K562 (cell line): Measurements from ENCODE around the gene SP6. TPM values are rescaled to one million over a fixed set of nuclear protein-coding genes. Genes with fewer than 3 reads are reported as not detected.
A peak's percentile ranks its signal among the peaks of the same experiment; 100 is the strongest.

Experiments used
- KDM1A ChIP-seq, 2 experiments: fragments of 450-650 bp; IDR thresholded peaks; 2 replicates each; pipeline ENCODE4 v1.6.1; 2016; ENCODE audit warnings: mild to moderate bottlenecking in 2 of 2
- MTA3 ChIP-seq: fragments of 450-650 bp; formaldehyde crosslinking; IDR thresholded peaks from 2 replicates; pipeline ENCODE4 v1.6.1; 2017; ENCODE audit warnings: mild to moderate bottlenecking, borderline replicate concordance
- NFXL1 ChIP-seq: fragments of 450-650 bp; formaldehyde crosslinking; IDR thresholded peaks from 2 replicates; pipeline ENCODE4 v1.4.0; 2021; ENCODE audit warnings: mild to moderate bottlenecking
- RFX7 ChIP-seq: fragments of 250-450 bp; sonication (Bioruptor Pico); IDR thresholded peaks from 2 replicates; pipeline ENCODE4 v1.5.1; 2021; ENCODE audit warnings: mild to moderate bottlenecking
- SMARCC2 ChIP-seq: fragments of 450-650 bp; IDR thresholded peaks from 2 replicates; pipeline ENCODE4 v1.6.1; 2017; ENCODE audit warnings: antibody characterized with exemption, moderate library complexity, mild to moderate bottlenecking, low read depth
- SRSF7 ChIP-seq: fragments of 200-400 bp; formaldehyde crosslinking; optimal IDR thresholded peaks from 2 replicates; pipeline ENCODE3; 2017; ENCODE audit warnings: mild to moderate bottlenecking, low read depth, low read length
- ZNF584 ChIP-seq: fragments of 200-800 bp; sonication (Bioruptor generic); IDR thresholded peaks from 2 replicates; pipeline ENCODE4 v1.6.1; 2016; ENCODE audit warnings: low read depth, mild to moderate bottlenecking, missing genetic modification characterization, missing compliant biosample characterization
- ZNF695 ChIP-seq: fragments of 450-650 bp; formaldehyde crosslinking; IDR thresholded peaks from 2 replicates; pipeline ENCODE4 v1.4.0; 2020; ENCODE audit warnings: mild to moderate bottlenecking, moderate library complexity
- polyA plus RNA-seq, 8 experiments: library from polyadenylated mRNA; depleted of rRNA in 4 of 8; stranded (reverse) in 5 of 8; unstranded in 3 of 8; fragments of >200 nt; fragmentation: Nextera tagmentation in 2 of 8; fragmentation: Illumina TruSeq in 1 of 8; extraction: Ambion mirVana in 2 of 8; extraction: Trizol in 1 of 8; gene quantifications; 2 replicates each; pipeline versions ENCODE4 v1.2.1 to v1.2.3, GENCODE V29; 2011 to 2014; ENCODE audit warnings: inconsistent platforms in 1 of 8, missing spikeins in 1 of 8
- total RNA-seq, 7 experiments: library from RNA; depleted of rRNA in 6 of 7; stranded (reverse); fragments of >200 nt in 6 of 7; fragmentation: Illumina TruSeq in 2 of 7; extraction: Trizol in 2 of 7; gene quantifications; 2 replicates each; pipeline versions ENCODE4 v1.2.1 to v1.2.3, GENCODE V29; 2011 to 2021; ENCODE audit warnings: low replicate concordance in 1 of 7
- TF ChIP-seq, protein P1 (sequence below): fragments of 250-450 bp; sonication (Bioruptor Pico); IDR thresholded peaks from 2 replicates; pipeline ENCODE4 v1.4.0; 2020
- TF ChIP-seq, protein P2 (sequence below): sonication (generic); formaldehyde crosslinking; IDR thresholded peaks from 2 replicates; pipeline ENCODE4 v1.8.0; 2023; ENCODE audit warnings: mild to moderate bottlenecking, missing genetic modification reagents
- TF ChIP-seq, protein P3 (sequence below): fragments of 250-450 bp; sonication (Bioruptor Pico); IDR thresholded peaks from 2 replicates; pipeline ENCODE4 v1.9.0; 2021; ENCODE audit warnings: mild to moderate bottlenecking, inconsistent platforms
- TF ChIP-seq, protein P4 (sequence below): fragments of 450-650 bp; IDR thresholded peaks from 2 replicates; pipeline ENCODE4 v1.6.1; 2017; ENCODE audit warnings: antibody characterized with exemption, mild to moderate bottlenecking

SP6 gene
- total and polyA plus RNA-seq, 9 of the 15 experiments (the other 6 are each of a cell fraction or from before 2014, with no cell fraction given) = 0.11 to 7.9 (median 2.2) TPM

DNA sequence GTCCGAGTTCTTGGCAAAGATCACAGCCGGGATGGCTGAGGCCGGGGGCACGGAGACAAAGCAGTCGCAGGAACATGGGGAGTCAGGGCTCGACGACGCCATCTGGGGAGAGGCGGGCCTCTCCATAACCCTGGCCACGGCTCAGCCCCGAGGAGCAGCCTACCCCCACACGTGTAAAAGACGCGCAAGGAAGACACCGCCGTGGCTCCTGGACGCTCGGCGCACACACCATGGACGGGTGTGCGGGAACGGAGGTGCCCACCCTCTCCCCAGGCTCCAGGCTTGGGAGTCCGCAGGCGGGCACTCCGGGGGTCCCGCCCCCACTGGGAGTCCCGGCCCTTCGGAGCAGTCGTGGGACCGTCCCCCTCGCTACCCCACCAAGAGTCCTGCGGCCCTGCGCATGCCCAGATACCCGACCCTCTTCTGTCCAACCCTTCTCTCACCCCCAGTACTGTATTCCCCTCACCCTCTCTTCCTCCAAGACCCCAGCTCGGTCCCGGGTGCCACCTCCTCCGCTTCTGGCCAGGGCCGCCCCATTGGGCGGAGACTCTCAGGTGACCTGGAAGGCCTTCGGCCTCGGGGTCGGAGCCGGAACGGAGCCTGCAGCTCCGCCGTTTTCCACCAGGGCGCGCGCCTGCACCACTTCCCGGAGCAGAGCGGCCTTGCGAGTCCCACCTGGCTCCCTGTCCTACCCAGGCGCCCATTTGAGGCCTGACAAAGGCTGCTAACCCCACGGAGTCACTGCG is 10.0 kb downstream of the SP6 start, which contains the start of gene SCRN2 (continued):
- TF ChIP-seq RFX7 (CRISPR knock-in tag) = no peak
- TF ChIP-seq KDM1A (IDR thresholded peaks at IDR 0.05) = no peak
- TF ChIP-seq, protein P1, sequence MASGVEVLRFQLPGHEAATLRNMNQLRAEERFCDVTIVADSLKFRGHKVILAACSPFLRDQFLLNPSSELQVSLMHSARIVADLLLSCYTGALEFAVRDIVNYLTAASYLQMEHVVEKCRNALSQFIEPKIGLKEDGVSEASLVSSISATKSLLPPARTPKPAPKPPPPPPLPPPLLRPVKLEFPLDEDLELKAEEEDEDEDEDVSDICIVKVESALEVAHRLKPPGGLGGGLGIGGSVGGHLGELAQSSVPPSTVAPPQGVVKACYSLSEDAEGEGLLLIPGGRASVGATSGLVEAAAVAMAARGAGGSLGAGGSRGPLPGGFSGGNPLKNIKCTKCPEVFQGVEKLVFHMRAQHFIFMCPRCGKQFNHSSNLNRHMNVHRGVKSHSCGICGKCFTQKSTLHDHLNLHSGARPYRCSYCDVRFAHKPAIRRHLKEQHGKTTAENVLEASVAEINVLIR (CRISPR knock-in tag) = no peak
- no peak for TF ChIP-seq SRSF7
- TF ChIP-seq NFXL1 (CRISPR knock-in tag) = no peak
- TF ChIP-seq, protein P2, sequence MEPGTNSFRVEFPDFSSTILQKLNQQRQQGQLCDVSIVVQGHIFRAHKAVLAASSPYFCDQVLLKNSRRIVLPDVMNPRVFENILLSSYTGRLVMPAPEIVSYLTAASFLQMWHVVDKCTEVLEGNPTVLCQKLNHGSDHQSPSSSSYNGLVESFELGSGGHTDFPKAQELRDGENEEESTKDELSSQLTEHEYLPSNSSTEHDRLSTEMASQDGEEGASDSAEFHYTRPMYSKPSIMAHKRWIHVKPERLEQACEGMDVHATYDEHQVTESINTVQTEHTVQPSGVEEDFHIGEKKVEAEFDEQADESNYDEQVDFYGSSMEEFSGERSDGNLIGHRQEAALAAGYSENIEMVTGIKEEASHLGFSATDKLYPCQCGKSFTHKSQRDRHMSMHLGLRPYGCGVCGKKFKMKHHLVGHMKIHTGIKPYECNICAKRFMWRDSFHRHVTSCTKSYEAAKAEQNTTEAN (CRISPR knock-in tag) = no peak
- peak; percentile 58; the same call in 1 of the 2 replicates for TF ChIP-seq MTA3
- TF ChIP-seq SMARCC2 = no peak
- no peak for TF ChIP-seq ZNF584
- TF ChIP-seq, protein P3, sequence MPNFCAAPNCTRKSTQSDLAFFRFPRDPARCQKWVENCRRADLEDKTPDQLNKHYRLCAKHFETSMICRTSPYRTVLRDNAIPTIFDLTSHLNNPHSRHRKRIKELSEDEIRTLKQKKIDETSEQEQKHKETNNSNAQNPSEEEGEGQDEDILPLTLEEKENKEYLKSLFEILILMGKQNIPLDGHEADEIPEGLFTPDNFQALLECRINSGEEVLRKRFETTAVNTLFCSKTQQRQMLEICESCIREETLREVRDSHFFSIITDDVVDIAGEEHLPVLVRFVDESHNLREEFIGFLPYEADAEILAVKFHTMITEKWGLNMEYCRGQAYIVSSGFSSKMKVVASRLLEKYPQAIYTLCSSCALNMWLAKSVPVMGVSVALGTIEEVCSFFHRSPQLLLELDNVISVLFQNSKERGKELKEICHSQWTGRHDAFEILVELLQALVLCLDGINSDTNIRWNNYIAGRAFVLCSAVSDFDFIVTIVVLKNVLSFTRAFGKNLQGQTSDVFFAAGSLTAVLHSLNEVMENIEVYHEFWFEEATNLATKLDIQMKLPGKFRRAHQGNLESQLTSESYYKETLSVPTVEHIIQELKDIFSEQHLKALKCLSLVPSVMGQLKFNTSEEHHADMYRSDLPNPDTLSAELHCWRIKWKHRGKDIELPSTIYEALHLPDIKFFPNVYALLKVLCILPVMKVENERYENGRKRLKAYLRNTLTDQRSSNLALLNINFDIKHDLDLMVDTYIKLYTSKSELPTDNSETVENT (CRISPR knock-in tag) = 0 out of 2 replicates have a peak, but pooled peaks have one; percentile 8
- TF ChIP-seq ZNF695 = no peak
- TF ChIP-seq, protein P4, sequence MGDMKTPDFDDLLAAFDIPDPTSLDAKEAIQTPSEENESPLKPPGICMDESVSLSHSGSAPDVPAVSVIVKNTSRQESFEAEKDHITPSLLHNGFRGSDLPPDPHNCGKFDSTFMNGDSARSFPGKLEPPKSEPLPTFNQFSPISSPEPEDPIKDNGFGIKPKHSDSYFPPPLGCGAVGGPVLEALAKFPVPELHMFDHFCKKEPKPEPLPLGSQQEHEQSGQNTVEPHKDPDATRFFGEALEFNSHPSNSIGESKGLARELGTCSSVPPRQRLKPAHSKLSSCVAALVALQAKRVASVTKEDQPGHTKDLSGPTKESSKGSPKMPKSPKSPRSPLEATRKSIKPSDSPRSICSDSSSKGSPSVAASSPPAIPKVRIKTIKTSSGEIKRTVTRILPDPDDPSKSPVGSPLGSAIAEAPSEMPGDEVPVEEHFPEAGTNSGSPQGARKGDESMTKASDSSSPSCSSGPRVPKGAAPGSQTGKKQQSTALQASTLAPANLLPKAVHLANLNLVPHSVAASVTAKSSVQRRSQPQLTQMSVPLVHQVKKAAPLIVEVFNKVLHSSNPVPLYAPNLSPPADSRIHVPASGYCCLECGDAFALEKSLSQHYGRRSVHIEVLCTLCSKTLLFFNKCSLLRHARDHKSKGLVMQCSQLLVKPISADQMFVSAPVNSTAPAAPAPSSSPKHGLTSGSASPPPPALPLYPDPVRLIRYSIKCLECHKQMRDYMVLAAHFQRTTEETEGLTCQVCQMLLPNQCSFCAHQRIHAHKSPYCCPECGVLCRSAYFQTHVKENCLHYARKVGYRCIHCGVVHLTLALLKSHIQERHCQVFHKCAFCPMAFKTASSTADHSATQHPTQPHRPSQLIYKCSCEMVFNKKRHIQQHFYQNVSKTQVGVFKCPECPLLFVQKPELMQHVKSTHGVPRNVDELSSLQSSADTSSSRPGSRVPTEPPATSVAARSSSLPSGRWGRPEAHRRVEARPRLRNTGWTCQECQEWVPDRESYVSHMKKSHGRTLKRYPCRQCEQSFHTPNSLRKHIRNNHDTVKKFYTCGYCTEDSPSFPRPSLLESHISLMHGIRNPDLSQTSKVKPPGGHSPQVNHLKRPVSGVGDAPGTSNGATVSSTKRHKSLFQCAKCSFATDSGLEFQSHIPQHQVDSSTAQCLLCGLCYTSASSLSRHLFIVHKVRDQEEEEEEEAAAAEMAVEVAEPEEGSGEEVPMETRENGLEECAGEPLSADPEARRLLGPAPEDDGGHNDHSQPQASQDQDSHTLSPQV = peak; percentile 88
